Cardiac muscle cell (in vitro differentiated cells and primary cell): Measurements from ENCODE around the gene SPAG16. TPM values are rescaled to one million over a fixed set of nuclear protein-coding genes. Genes with fewer than 3 reads are reported as not detected.

ENCODE experiments used
- DNase-seq, 2 donors: peaks; one replicate each; pipeline versions ENCODE4 v3.0.0 to v3.0.0-alpha.2; 2010 to 2017; ENCODE audit warnings: low read depth in 1 of 2, low spot score in 1 of 2
- H3K27ac ChIP-seq: fragments of 200-600 bp; sonication (generic); 2 replicates; pipeline ENCODE4 v1.5.1; 2016
- H3K27me3 ChIP-seq: fragments of 200-600 bp; sonication (generic); 2 replicates; pipeline ENCODE4 v1.6.0; 2016; ENCODE audit warnings: control low read depth
- H3K36me3 ChIP-seq: fragments of 200-600 bp; sonication (generic); 2 replicates; pipeline ENCODE4 v1.5.1; 2016; ENCODE audit warnings: control low read depth
- H3K4me1 ChIP-seq: fragments of 200-600 bp; sonication (generic); 2 replicates; pipeline ENCODE4 v1.8.1; 2017; ENCODE audit warnings: low read depth, mild to moderate bottlenecking, mixed run types
- H3K4me3 ChIP-seq: fragments of 200-600 bp; sonication (generic); 2 replicates; pipeline ENCODE4 v1.5.1; 2016; ENCODE audit warnings: mild to moderate bottlenecking
- H3K9me3 ChIP-seq: fragments of 200-600 bp; sonication (generic); 2 replicates; pipeline ENCODE4 v1.5.1; 2017; ENCODE audit warnings: low read depth, mild to moderate bottlenecking, control low read depth
- polyA plus RNA-seq: library from polyadenylated mRNA; unstranded; fragments of >200 nt; fragmentation: Nextera tagmentation; extraction: Ambion mirVana; gene quantifications from 2 replicates; pipeline ENCODE4 v1.2.1, GENCODE V29; 2016
- total RNA-seq: library from RNA; depleted of rRNA; stranded (reverse); fragments of >200 nt; gene quantifications from 2 replicates; pipeline ENCODE4 v1.2.3, GENCODE V29; 2016
- TF ChIP-seq, protein P1 (sequence below): IDR thresholded peaks from 2 replicates; pipeline ENCODE4 v1.5.1; 2012; ENCODE audit warnings: low read depth, mild to moderate bottlenecking, low read length

The SPAG16 gene
- total and polyA plus RNA-seq, 2 experiments from 2014 or later = 32.8 to 57.9 TPM

GRCh38 chr2:214297423-214297822, 1013.2 kb downstream of the SPAG16 start:
- Histone ChIP-seq H3K4me1 (no peaks in the 10 kb centered on the region), H3K27me3 (no peaks in the 10 kb centered on the region), H3K4me3 (no peak overlapping the region), H3K9me3 (no peaks in the 10 kb centered on the region), H3K36me3 (no peaks in the 10 kb centered on the region), H3K27ac (no peak overlapping the region)
- TF ChIP-seq, protein P1, sequence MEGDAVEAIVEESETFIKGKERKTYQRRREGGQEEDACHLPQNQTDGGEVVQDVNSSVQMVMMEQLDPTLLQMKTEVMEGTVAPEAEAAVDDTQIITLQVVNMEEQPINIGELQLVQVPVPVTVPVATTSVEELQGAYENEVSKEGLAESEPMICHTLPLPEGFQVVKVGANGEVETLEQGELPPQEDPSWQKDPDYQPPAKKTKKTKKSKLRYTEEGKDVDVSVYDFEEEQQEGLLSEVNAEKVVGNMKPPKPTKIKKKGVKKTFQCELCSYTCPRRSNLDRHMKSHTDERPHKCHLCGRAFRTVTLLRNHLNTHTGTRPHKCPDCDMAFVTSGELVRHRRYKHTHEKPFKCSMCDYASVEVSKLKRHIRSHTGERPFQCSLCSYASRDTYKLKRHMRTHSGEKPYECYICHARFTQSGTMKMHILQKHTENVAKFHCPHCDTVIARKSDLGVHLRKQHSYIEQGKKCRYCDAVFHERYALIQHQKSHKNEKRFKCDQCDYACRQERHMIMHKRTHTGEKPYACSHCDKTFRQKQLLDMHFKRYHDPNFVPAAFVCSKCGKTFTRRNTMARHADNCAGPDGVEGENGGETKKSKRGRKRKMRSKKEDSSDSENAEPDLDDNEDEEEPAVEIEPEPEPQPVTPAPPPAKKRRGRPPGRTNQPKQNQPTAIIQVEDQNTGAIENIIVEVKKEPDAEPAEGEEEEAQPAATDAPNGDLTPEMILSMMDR = no peak
- DNase-seq = no peak

GRCh38 chr2:214310319-214310718, 1026.1 kb downstream of the SPAG16 start:
- Histone ChIP-seq H3K27me3 (no peaks in the 10 kb centered on the region), H3K36me3 (no peaks in the 10 kb centered on the region), H3K27ac (no peak overlapping the region), H3K9me3 (no peaks in the 10 kb centered on the region), H3K4me3 (no peak overlapping the region), H3K4me1 (no peaks in the 10 kb centered on the region)
- TF ChIP-seq, protein P1 = no peak
- DNase-seq = peak in 1 of 2 donors; percentile 7

GRCh38 chr2:214311031-214311533, 1026.8 kb downstream of the SPAG16 start:
- no peak for DNase-seq
- Histone ChIP-seq H3K4me1 (no peaks in the 10 kb centered on the region), H3K9me3 (no peaks in the 10 kb centered on the region), H3K27me3 (no peaks in the 10 kb centered on the region), H3K4me3 (no peak overlapping the region), H3K36me3 (no peaks in the 10 kb centered on the region), H3K27ac (no peak overlapping the region)
- TF ChIP-seq, protein P1 = no peak

DNA sequence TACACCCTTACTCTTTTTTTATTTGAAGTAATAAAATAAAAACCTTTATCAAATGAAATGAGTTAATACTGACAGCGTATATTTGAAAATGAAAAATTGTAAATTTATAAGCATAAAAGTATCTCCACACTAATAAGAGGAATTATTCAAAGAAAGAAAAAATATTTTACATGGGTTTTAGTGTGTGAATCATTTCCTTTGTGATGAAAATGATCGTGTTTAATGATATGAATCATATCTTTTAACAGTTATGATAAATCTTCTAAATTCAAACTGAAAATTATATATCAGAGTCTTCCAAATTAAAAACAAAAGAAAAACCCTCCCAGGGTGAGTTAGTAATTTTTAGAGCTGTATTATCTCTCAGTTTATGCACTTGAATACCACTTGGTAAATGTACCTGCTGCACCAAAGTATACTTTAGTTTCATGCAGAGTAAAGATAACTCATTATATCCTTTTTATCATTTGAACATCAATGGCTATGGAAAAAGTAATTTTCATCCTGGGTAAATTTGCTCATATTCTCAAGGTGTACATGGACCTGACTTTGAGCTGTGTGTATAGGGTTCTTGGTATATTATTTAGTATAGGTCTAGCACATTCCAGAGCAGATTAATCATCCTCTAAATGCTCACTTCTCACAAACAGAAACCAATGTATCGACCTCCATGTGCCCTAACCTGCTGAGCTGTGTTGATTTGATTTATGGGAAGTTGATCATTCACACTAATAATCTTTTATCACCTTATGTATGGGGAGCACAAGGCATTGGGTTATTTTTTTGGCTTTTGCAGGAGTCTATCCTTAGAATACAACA, 1027.9 kb downstream of the SPAG16 start:
- H3K9me3 ChIP-seq = no peaks in the 10 kb centered on the region
- TF ChIP-seq, protein P1 = no peak
- no peak overlapping the region for H3K27ac ChIP-seq
- no peak overlapping the region for H3K4me3 ChIP-seq
- no peak for DNase-seq
- no peaks in the 10 kb centered on the region for H3K36me3 ChIP-seq
- H3K27me3 ChIP-seq = no peaks in the 10 kb centered on the region
- no peaks in the 10 kb centered on the region for H3K4me1 ChIP-seq

DNA sequence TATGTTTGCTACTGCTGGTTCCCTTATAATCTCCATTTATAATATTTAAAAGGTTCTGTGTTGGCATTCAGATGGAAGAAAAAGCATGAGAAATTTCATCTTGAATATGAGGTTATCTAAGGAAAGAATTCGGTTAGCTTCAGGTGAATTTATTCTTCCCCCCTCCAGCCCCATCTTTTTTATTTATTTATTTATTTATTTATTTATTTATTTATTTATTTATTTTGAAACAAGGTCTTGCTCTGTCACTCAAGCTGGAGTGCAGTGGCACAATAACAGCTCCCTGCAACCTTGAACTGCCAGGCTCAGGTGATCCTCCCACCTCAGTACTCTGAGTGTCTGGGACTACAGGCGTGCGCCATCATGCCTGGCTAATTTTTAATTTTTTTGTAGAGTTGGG, 1031.1 kb downstream of the SPAG16 start:
- no peak for DNase-seq
- no peak overlapping the region for H3K27ac ChIP-seq
- H3K9me3 ChIP-seq = no peaks in the 10 kb centered on the region
- no peaks in the 10 kb centered on the region for H3K27me3 ChIP-seq
- TF ChIP-seq, protein P1 = no peak
- H3K4me3 ChIP-seq = no peak overlapping the region
- H3K36me3 ChIP-seq = no peaks in the 10 kb centered on the region
- no peaks in the 10 kb centered on the region for H3K4me1 ChIP-seq
